ENCODE results near the gene STX8. TPM values are rescaled to one million over a fixed set of nuclear protein-coding genes. Genes with fewer than 3 reads are reported as not detected.
"Not testable (repeated sequence)": the region's sequence is repeated elsewhere in the genome, so short reads cannot be mapped to it uniquely, and the experiment has no call there.

Gene STX8
- total RNA-seq, 1 donor from 2014 or later, result 61.0 TPM

GRCh38 chr17:9566067-9566466 lies 9.6 kb downstream of the STX8 start:
- Mint-ChIP-seq H3K9me3 (ENCODE audit: unreplicated experiment) (no peaks in the 10 kb centered on the region), H3K4me1 (ENCODE audit: low read depth, unreplicated experiment) (no peaks in the 10 kb centered on the region), H3K27ac (ENCODE audit: unreplicated experiment) (no peak overlapping the region), H3K27me3 (ENCODE audit: unreplicated experiment) (no peaks in the 10 kb centered on the region), H3K36me3 (ENCODE audit: unreplicated experiment) (no peaks in the 10 kb centered on the region), H3K4me3 (ENCODE audit: unreplicated experiment) (no peak overlapping the region)
- no peak for TF ChIP-seq CTCF (IDR thresholded peaks at IDR 0.05; ENCODE audit: partially characterized antibody, unreplicated experiment)
- DNase-seq, result no peak

- no peak for DNase-seq
- Mint-ChIP-seq H3K9me3 (ENCODE audit: unreplicated experiment) (no peaks in the 10 kb centered on the region), H3K27ac (ENCODE audit: unreplicated experiment) (no peak overlapping the region), H3K36me3 (ENCODE audit: unreplicated experiment) (no peaks in the 10 kb centered on the region), H3K27me3 (ENCODE audit: unreplicated experiment) (no peaks in the 10 kb centered on the region), H3K4me1 (ENCODE audit: low read depth, unreplicated experiment) (no peaks in the 10 kb centered on the region), H3K4me3 (ENCODE audit: unreplicated experiment) (no peak overlapping the region)
- no peak for TF ChIP-seq CTCF (IDR thresholded peaks at IDR 0.05; ENCODE audit: partially characterized antibody, unreplicated experiment)
Measured at GRCh38 chr17:9564104-9564503, 11.5 kb downstream of the STX8 start.

- Mint-ChIP-seq H3K4me1 (ENCODE audit: low read depth, unreplicated experiment) (no peaks in the 10 kb centered on the region), H3K4me3 (ENCODE audit: unreplicated experiment) (no peak overlapping the region), H3K9me3 (ENCODE audit: unreplicated experiment) (no peaks in the 10 kb centered on the region), H3K27ac (ENCODE audit: unreplicated experiment) (no peak overlapping the region), H3K36me3 (ENCODE audit: unreplicated experiment) (no peaks in the 10 kb centered on the region), H3K27me3 (ENCODE audit: unreplicated experiment) (no peaks in the 10 kb centered on the region)
- no peak for DNase-seq
- TF ChIP-seq CTCF (IDR thresholded peaks at IDR 0.05; ENCODE audit: partially characterized antibody, unreplicated experiment), result no peak
Measured at GRCh38 chr17:9557857-9558256, 17.8 kb downstream of the STX8 start.

- TF ChIP-seq CTCF (IDR thresholded peaks at IDR 0.05; ENCODE audit: partially characterized antibody, unreplicated experiment), result no peak
- Mint-ChIP-seq H3K9me3 (ENCODE audit: unreplicated experiment) (no peaks in the 10 kb centered on the region), H3K4me1 (ENCODE audit: low read depth, unreplicated experiment) (no peaks in the 10 kb centered on the region), H3K27me3 (ENCODE audit: unreplicated experiment) (no peaks in the 10 kb centered on the region), H3K36me3 (ENCODE audit: unreplicated experiment) (no peaks in the 10 kb centered on the region), H3K27ac (ENCODE audit: unreplicated experiment) (no peak overlapping the region), H3K4me3 (ENCODE audit: unreplicated experiment) (no peak overlapping the region)
- no peak for DNase-seq
Measured at GRCh38 chr17:9557161-9557755, 18.4 kb downstream of the STX8 start.

- H3K27ac Mint-ChIP-seq (ENCODE audit: unreplicated experiment); H3K4me1 Mint-ChIP-seq (ENCODE audit: low read depth, unreplicated experiment); H3K4me3 Mint-ChIP-seq (ENCODE audit: unreplicated experiment); H3K9me3 Mint-ChIP-seq (ENCODE audit: unreplicated experiment); H3K36me3 Mint-ChIP-seq (ENCODE audit: unreplicated experiment); H3K27me3 Mint-ChIP-seq (ENCODE audit: unreplicated experiment): not testable (repeated sequence)
- peak; percentile 47 for TF ChIP-seq CTCF (IDR thresholded peaks at IDR 0.05; ENCODE audit: partially characterized antibody, unreplicated experiment)
- DNase-seq, result peak; percentile 70
Measured at GRCh38 chr17:9554715-9555114, 20.9 kb downstream of the STX8 start.
